H9 (cell line): Measurements from ENCODE around the gene LLGL2. TPM values are rescaled to one million over a fixed set of nuclear protein-coding genes. Genes with fewer than 3 reads are reported as not detected.

Source experiments
- DNase-seq: peaks from one replicate; pipeline ENCODE4 v3.0.0-alpha.2; 2017
- H2AFZ ChIP-seq: one replicate; pipeline ENCODE4 v1.6.1; 2013; ENCODE audit warnings: mild to moderate bottlenecking, low read length, control low read depth, moderate library complexity
- H2AK5ac ChIP-seq: 2 replicates; pipeline ENCODE4 v1.6.1; 2013; ENCODE audit warnings: low read length, control low read depth, mixed read lengths; ENCODE audit not compliant: insufficient read length
- H2BK120ac ChIP-seq: one replicate; pipeline ENCODE4 v1.6.1; 2013; ENCODE audit warnings: low read depth, mild to moderate bottlenecking, low read length, control low read depth, inconsistent platforms; ENCODE audit not compliant: poor library complexity, severe bottlenecking
- H2BK12ac ChIP-seq: 2 replicates; pipeline ENCODE4 v1.6.1; 2013; ENCODE audit warnings: low read length, control low read depth, mixed read lengths, low read depth; ENCODE audit not compliant: insufficient read length
- H2BK15ac ChIP-seq: 2 replicates; pipeline ENCODE4 v1.6.1; 2013; ENCODE audit warnings: low read depth, low read length, control low read depth
- H2BK20ac ChIP-seq: one replicate; pipeline ENCODE4 v1.6.1; 2013; ENCODE audit warnings: low read depth, mild to moderate bottlenecking, low read length, control low read depth, inconsistent platforms; ENCODE audit not compliant: poor library complexity, severe bottlenecking
- H2BK5ac ChIP-seq: 2 replicates; pipeline ENCODE4 v1.6.1; 2013; ENCODE audit warnings: low read length, control low read depth, mixed read lengths; ENCODE audit not compliant: insufficient read length
- H3K14ac ChIP-seq: 2 replicates; pipeline ENCODE4 v1.6.1; 2013; ENCODE audit warnings: low read length, control low read depth; ENCODE audit not compliant: insufficient read depth
- H3K18ac ChIP-seq: 2 replicates; pipeline ENCODE4 v1.6.1; 2013; ENCODE audit warnings: low read depth, mild to moderate bottlenecking, mixed read lengths, low read length, control low read depth; ENCODE audit not compliant: insufficient read length
- H3K23ac ChIP-seq: 2 replicates; pipeline ENCODE4 v1.6.1; 2013; ENCODE audit warnings: low read length, control low read depth, mixed read lengths, low read depth; ENCODE audit not compliant: insufficient read length
- H3K23me2 ChIP-seq: 2 replicates; pipeline ENCODE4 v1.6.1; 2013; ENCODE audit warnings: low read depth, mild to moderate bottlenecking, mixed read lengths, low read length, control low read depth; ENCODE audit not compliant: insufficient read length, poor library complexity, severe bottlenecking
- H3K27ac ChIP-seq: 2 replicates; pipeline ENCODE4 v1.5.1; 2013; ENCODE audit warnings: low read length, control low read depth, mixed read lengths, low read depth; ENCODE audit not compliant: insufficient read length
- H3K27me3 ChIP-seq: 2 replicates; pipeline ENCODE4 v1.6.1; 2013; ENCODE audit warnings: low read length, control low read depth, inconsistent platforms; ENCODE audit not compliant: insufficient read depth
- H3K4ac ChIP-seq: 2 replicates; pipeline ENCODE4 v1.6.1; 2013; ENCODE audit warnings: low read depth, mild to moderate bottlenecking, control low read depth, inconsistent platforms, low read length, moderate library complexity
- H3K4me1 ChIP-seq: 2 replicates; pipeline ENCODE4 v1.6.1; 2013; ENCODE audit warnings: low read length, control low read depth, inconsistent platforms; ENCODE audit not compliant: insufficient read depth
- H3K4me2 ChIP-seq: 2 replicates; pipeline ENCODE4 v1.6.1; 2013; ENCODE audit warnings: low read length, control low read depth, mixed read lengths; ENCODE audit not compliant: insufficient read length, insufficient read depth
- H3K56ac ChIP-seq: 2 replicates; pipeline ENCODE4 v1.6.1; 2013; ENCODE audit warnings: low read depth, mild to moderate bottlenecking, mixed read lengths, low read length, control low read depth; ENCODE audit not compliant: insufficient read length
- H3K79me1 ChIP-seq: 2 replicates; pipeline ENCODE4 v1.6.1; 2013; ENCODE audit warnings: low read depth, mild to moderate bottlenecking, moderate library complexity, low read length, control low read depth, inconsistent platforms; ENCODE audit not compliant: insufficient read depth, poor library complexity, severe bottlenecking
- H3K79me2 ChIP-seq: 2 replicates; pipeline ENCODE4 v1.6.1; 2013; ENCODE audit warnings: low read length, control low read depth, inconsistent platforms; ENCODE audit not compliant: insufficient read depth
- H3K9ac ChIP-seq: 2 replicates; pipeline ENCODE4 v1.6.1; 2013; ENCODE audit warnings: low read length, control low read depth, mixed read lengths; ENCODE audit not compliant: insufficient read length; ENCODE audit errors: extremely low read depth
- H3K9me3 ChIP-seq: one replicate; pipeline ENCODE4 v1.6.1; 2013; ENCODE audit warnings: low read depth, low read length, inconsistent platforms; ENCODE audit not compliant: control insufficient read depth
- H3T11ph ChIP-seq: one replicate; pipeline ENCODE4 v1.6.1; 2013; ENCODE audit warnings: mild to moderate bottlenecking, low read length, control low read depth, inconsistent platforms
- H4K20me1 ChIP-seq: one replicate; pipeline ENCODE4 v1.6.1; 2013; ENCODE audit not compliant: control insufficient read depth, insufficient read length, insufficient read depth
- H4K5ac ChIP-seq: 2 replicates; pipeline ENCODE4 v1.6.1; 2013; ENCODE audit warnings: low read depth, mild to moderate bottlenecking, mixed read lengths, low read length, control low read depth; ENCODE audit not compliant: insufficient read length
- H4K8ac ChIP-seq: replicated peaks from 2 replicates; pipeline ENCODE4 v1.6.1; 2013; ENCODE audit warnings: low read length, control low read depth, mixed read lengths, low read depth; ENCODE audit not compliant: insufficient read length
- H4K91ac ChIP-seq: 2 replicates; pipeline ENCODE4 v1.6.1; 2013; ENCODE audit warnings: low read depth, mild to moderate bottlenecking, moderate library complexity, mixed read lengths, low read length, control low read depth; ENCODE audit not compliant: insufficient read length
- H3K27ac Mint-ChIP-seq, 3 experiments: 2 replicates in 2 of 3; 3 replicates in 1 of 3; pipeline ENCODE4 v1.8.0; 2020 to 2021; ENCODE audit warnings: mixed read lengths in 3 of 3, mild to moderate bottlenecking in 1 of 3, moderate library complexity in 1 of 3
- H3K27me3 Mint-ChIP-seq: 2 replicates; pipeline ENCODE4 v1.8.0; 2021; ENCODE audit warnings: low read depth, mild to moderate bottlenecking, moderate library complexity, mixed read lengths
- H3K36me3 Mint-ChIP-seq, 3 experiments: 2 replicates in 2 of 3; 3 replicates in 1 of 3; pipeline ENCODE4 v1.8.0; 2020 to 2021; ENCODE audit warnings: low read depth in 3 of 3, mixed read lengths in 3 of 3; ENCODE audit not compliant: insufficient read depth in 1 of 3
- H3K4me1 Mint-ChIP-seq, 2 experiments: 2 replicates each; pipeline ENCODE4 v1.8.0; 2020; ENCODE audit warnings: mixed read lengths in 2 of 2
- H3K4me3 Mint-ChIP-seq, 2 experiments: 2 replicates in 1 of 2; 3 replicates in 1 of 2; pipeline ENCODE4 v1.8.0; 2020 to 2021; ENCODE audit warnings: mild to moderate bottlenecking in 2 of 2, mixed read lengths in 2 of 2, moderate library complexity in 1 of 2
- H3K9me3 Mint-ChIP-seq, 2 experiments: 2 replicates in 1 of 2; 3 replicates in 1 of 2; pipeline ENCODE4 v1.8.0; 2020; ENCODE audit warnings: mild to moderate bottlenecking in 2 of 2, mixed read lengths in 2 of 2, moderate library complexity in 1 of 2
- WGBS: extraction: QIAGEN DNeasy Blood & Tissue Kit; methylation state at CpG from one replicate; pipeline ENCODE4 v1.1.7; 2013; ENCODE audit warnings: missing lambda C conversion rate, low lambda C conversion rate, mixed read lengths; ENCODE audit not compliant: insufficient read length; ENCODE audit errors: extremely low coverage; 5-methylcytosine and 5-hydroxymethylcytosine counted together
- total RNA-seq: library from RNA; stranded (reverse); gene quantifications from 2 replicates; pipeline ENCODE4 v1.2.1, GENCODE V29; 2021
- TF ChIP-seq, protein P1 (sequence below): fragments of 200-600 bp; sonication (generic); conservative IDR thresholded peaks from 3 replicates; pipeline ENCODE4 v1.8.0; 2021; ENCODE audit warnings: antibody characterized with exemption, mild to moderate bottlenecking

The LLGL2 gene
- total RNA-seq, 1 experiment from 2014 or later, result 90.4 TPM

DNA sequence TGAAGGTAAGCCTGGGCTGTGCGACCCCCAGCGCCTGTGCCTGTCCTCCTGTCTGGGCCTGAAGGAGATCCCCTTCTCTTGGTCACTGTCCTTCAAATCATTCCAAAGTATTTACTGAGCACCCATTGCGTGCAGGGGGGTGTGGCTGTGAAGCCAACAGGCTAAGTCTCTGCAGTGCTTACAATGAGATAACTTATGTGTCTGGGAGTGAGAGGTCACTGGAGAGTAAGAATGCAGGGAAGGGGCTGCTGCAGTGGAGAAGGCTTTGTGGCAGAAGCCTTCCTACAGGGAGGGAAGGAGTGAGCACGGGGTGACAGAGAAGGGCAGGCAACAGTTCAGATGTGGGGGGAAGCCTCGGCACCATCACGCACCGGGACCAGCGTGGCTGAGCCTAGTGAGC is 96.6 kb downstream of the LLGL2 start:
- H2AFZ ChIP-seq, result no peak overlapping the region
- H3K4me1 ChIP-seq, result no peaks in the 10 kb centered on the region
- H3K23me2 ChIP-seq, result no peaks in the 10 kb centered on the region
- no peak overlapping the region for H4K8ac ChIP-seq
- no peak for DNase-seq
- no peak overlapping the region for H3K9ac ChIP-seq
- no peak overlapping the region for H2BK120ac ChIP-seq
- no peak overlapping the region for H2BK5ac ChIP-seq
- H3K4me1 Mint-ChIP-seq, result peaks cover 0 to 5% of the 10 kb centered on the region in 2 experiments; a peak in 1 of 4 replicates
- H3K79me1 ChIP-seq, result no peaks in the 10 kb centered on the region
- H3K4me3 Mint-ChIP-seq, result no peak overlapping the region
- no peak overlapping the region for H4K5ac ChIP-seq
- H3K27me3 Mint-ChIP-seq, result peaks cover 8% of the 10 kb centered on the region
- H3K27ac Mint-ChIP-seq, result peak overlapping the region in 2 of 3 experiments; percentile 2 to 8; a peak in 1 of 7 replicates
- TF ChIP-seq, protein P1, sequence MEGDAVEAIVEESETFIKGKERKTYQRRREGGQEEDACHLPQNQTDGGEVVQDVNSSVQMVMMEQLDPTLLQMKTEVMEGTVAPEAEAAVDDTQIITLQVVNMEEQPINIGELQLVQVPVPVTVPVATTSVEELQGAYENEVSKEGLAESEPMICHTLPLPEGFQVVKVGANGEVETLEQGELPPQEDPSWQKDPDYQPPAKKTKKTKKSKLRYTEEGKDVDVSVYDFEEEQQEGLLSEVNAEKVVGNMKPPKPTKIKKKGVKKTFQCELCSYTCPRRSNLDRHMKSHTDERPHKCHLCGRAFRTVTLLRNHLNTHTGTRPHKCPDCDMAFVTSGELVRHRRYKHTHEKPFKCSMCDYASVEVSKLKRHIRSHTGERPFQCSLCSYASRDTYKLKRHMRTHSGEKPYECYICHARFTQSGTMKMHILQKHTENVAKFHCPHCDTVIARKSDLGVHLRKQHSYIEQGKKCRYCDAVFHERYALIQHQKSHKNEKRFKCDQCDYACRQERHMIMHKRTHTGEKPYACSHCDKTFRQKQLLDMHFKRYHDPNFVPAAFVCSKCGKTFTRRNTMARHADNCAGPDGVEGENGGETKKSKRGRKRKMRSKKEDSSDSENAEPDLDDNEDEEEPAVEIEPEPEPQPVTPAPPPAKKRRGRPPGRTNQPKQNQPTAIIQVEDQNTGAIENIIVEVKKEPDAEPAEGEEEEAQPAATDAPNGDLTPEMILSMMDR, result no peak
- 0 out of 7 replicates have a peak, but pooled peaks cover 0 to 3% (median 0%) of the 10 kb centered on the region in 3 experiments for H3K36me3 Mint-ChIP-seq
- no peak overlapping the region for H2BK12ac ChIP-seq
- no peak overlapping the region for H3T11ph ChIP-seq
- H3K18ac ChIP-seq, result no peak overlapping the region
- H2BK20ac ChIP-seq, result no peak overlapping the region
- H3K27ac ChIP-seq, result no peak overlapping the region
- no peak overlapping the region for H3K56ac ChIP-seq
- H4K91ac ChIP-seq, result no peak overlapping the region
- H4K20me1 ChIP-seq, result no peaks in the 10 kb centered on the region
- no peak overlapping the region for H3K4me2 ChIP-seq
- no peaks in the 10 kb centered on the region; the same call in 1 of the 2 replicates for H3K27me3 ChIP-seq
- no peaks in the 10 kb centered on the region for H3K9me3 Mint-ChIP-seq
- no peaks in the 10 kb centered on the region for H3K9me3 ChIP-seq
- no peak overlapping the region for H2AK5ac ChIP-seq
- H3K23ac ChIP-seq, result no peak overlapping the region
- no peak overlapping the region for H3K4ac ChIP-seq
- no peak overlapping the region for H3K14ac ChIP-seq
- no CpG with 5 or more reads among the region's 8 CpGs for WGBS
- no peaks in the 10 kb centered on the region for H3K79me2 ChIP-seq
- no peak overlapping the region for H2BK15ac ChIP-seq
